Heart right ventricle (tissue), 16 donors: ENCODE data around the gene TK2. TPM values are rescaled to one million over a fixed set of nuclear protein-coding genes. Genes with fewer than 3 reads are reported as not detected.
A peak's percentile ranks its signal among the peaks of the same experiment; 100 is the strongest.

Experiments
- ATAC-seq, 8 donors: fragments of 200-7000 bp; cut with Tn5 transposase; one replicate each; pipeline ENCODE4 v1.9.1; 2020; ENCODE audit warnings: mild to moderate bottlenecking in 8 of 8, moderate library complexity in 8 of 8, moderate number of reproducible peaks in 1 of 8
- DNase-seq, 2 donors: peaks; one replicate each; pipeline ENCODE4 v3.0.0-alpha.2; 2020
- H3K27ac ChIP-seq, 10 donors: fragments of 200-600 bp; sonication (generic) in 2 of 10; one replicate each; pipeline versions ENCODE4 v1.5.0 to v1.8.0; 2020 to 2022; ENCODE audit warnings: mild to moderate bottlenecking in 3 of 10
- H3K27me3 ChIP-seq, 7 donors: fragments of 200-600 bp; one replicate each; pipeline ENCODE4 v1.8.0; 2021 to 2022; ENCODE audit warnings: mild to moderate bottlenecking in 2 of 7
- H3K36me3 ChIP-seq, 9 donors: fragments of 200-600 bp; sonication (generic) in 1 of 9; one replicate each; pipeline versions ENCODE4 v1.5.0 to v1.8.0; 2020 to 2022; ENCODE audit warnings: mild to moderate bottlenecking in 2 of 9
- H3K4me1 ChIP-seq, 9 donors: fragments of 200-600 bp; sonication (generic) in 1 of 9; one replicate each; pipeline versions ENCODE4 v1.5.0 to v1.8.0; 2020 to 2022; ENCODE audit warnings: mild to moderate bottlenecking in 4 of 9
- H3K4me3 ChIP-seq, 10 donors: fragments of 200-600 bp; sonication (generic) in 2 of 10; one replicate each; pipeline versions ENCODE4 v1.5.0 to v1.8.0; 2020 to 2022; ENCODE audit warnings: mild to moderate bottlenecking in 7 of 10, moderate library complexity in 2 of 10
- H3K9me3 ChIP-seq, 11 donors: fragments of 200-600 bp in 10 of 11; sonication (generic) in 2 of 11; one replicate each; pipeline versions ENCODE4 v1.5.0 to v1.8.0; 2013 to 2022; ENCODE audit warnings: mild to moderate bottlenecking in 2 of 11, control low read depth in 1 of 11, moderate library complexity in 1 of 11
- WGBS, 2 donors: extraction: QIAGEN DNeasy Blood & Tissue Kit; methylation state at CpG; one replicate each; pipeline ENCODE4 v1.1.7; 2013; ENCODE audit warnings: inconsistent platforms in 1 of 2; 5-methylcytosine and 5-hydroxymethylcytosine counted together
- intact Hi-C, 10 donors: fragments of 100-400 bp; cut with DNase I; formaldehyde crosslinking; loops; one replicate each; pipeline versions ENCODE4 v1.11.1 to v1.14.2; 2022
- polyA plus RNA-seq, 2 donors: library from polyadenylated mRNA; stranded (reverse); fragments of 200-250 nt; gene quantifications; one replicate each; pipeline ENCODE4 v1.2.3, GENCODE V29; 2013
- total RNA-seq, 10 donors: library from RNA; stranded (reverse); fragmentation: NEBNext Ultra II Directional in 3 of 10; extraction: Animal tissue kit (Norgen Biotek cat#: 25700) in 3 of 10; gene quantifications; one replicate each; pipeline versions ENCODE4 v1.2.1 to v1.2.4, GENCODE V29; 2021 to 2023
- TF ChIP-seq, protein P1 (sequence below), 9 donors: fragments of 200-600 bp; sonication (generic) in 2 of 9; IDR thresholded peaks; one replicate each; pipeline versions ENCODE4 v1.5.0 to v1.8.0; 2021 to 2022; ENCODE audit warnings: antibody characterized with exemption in 9 of 9, mild to moderate bottlenecking in 5 of 9, moderate library complexity in 1 of 9
- donor health status: Arrhythmogenic right ventricular cardiomyopathy.
- donor health status: ischemic (EF 13 %, LVEDD 7.1; RV severe dilation, severe dysfunction).
- donor health status: healthy with polysubstance abuse.
- donor health status: DM: no; HTN: yes; CAD: no.
- donor health status: DM: no; HTN: no; CAD: no.
- donor health status: ischemic (EF 25% LVEDD 6.9; RV normal size, moderate dysfunction).
- donor health status: ischemic (EF 25% LVEDD 5.7; RV mildly dilated, moderate dysfunction).
- donor health status: healthy.
- donor health status: DM: yes; HTN: yes; CAD: no.
- donor health status: Ischemic cardiomyopathy.
- donor health status: ischemic (EF 35%, LVEDD 5.7; RV mildly dilated, moderate dysfunction).
- donor health status: nonischemic (EF 11% LVEDD 7.7; RV severe dilation, severe dysfunction).
- donor health status: DM: yes; HTN: yes; CAD: no.
- donor health status: PGD.
- donor health status: ischemic (EF 29% LVEDD 5.4; RV normal size, mild dysfunction).
- donor health status: nonischemic (EF 23%, LVEDD 6.1; RV moderate dilation, normal function).

The TK2 gene
- total and polyA plus RNA-seq, 12 donors: 8.0 to 26.0 (median 20.6) TPM

DNA sequence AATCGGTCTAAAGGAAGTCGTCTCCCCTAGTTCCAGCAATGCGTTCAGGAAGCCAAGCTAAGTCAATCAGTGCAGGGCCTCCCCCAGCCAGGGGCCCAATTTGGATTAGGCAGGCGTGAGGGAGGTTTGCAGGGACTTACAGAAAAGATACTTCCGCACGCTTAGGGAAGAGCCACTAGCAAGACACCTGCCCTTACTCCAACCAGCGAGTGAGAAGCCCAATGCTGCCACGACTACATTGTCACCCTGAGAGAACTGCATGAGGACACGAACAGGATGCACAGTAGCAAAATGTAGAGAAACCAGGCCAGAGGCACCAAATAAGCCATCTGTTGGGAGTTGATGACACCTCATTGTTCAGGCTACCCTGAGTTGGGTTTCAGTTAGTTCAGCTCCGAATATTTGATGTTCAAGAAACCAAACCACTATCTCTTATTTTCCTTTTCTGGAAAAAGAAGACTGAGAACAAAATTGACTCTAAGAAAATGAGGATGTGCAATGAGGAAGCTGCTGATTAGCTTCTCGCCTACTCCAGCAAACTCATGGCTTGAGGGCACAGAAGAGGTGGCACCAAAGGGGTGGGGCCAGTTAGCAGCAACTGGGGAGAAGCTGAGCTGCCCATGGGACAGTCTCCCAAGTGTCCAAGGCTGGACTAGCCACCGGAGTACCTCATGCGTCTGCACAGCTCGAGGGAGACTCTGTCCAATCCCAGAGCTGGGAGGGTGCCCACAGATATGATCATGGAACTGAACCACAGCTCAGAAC lies 29.3 kb downstream of the TK2 start:
- Histone ChIP-seq H3K9me3 (no peaks in the 10 kb centered on the region), H3K4me1 (peaks cover 21 to 100% (median 86%) of the 10 kb centered on the region in 9 donors), H3K4me3 (no peak overlapping the region), H3K36me3 (peaks cover 0 to 28% (median 4%) of the 10 kb centered on the region in 9 donors), H3K27ac (peak overlapping the region in 9 of 10 donors; percentile 61 to 100 (median 97)), H3K27me3 (no peaks in the 10 kb centered on the region)
- DNase-seq (peak; percentile 47 to 55), ATAC-seq (peak in 1 of 8 donors; percentile 12)
- intact Hi-C loops: loop anchor here in 1 of 10 donors (2.0 kb wide), 1 partner anchor 24 kb away; no protein-coding TSS in a partner anchor
- TF ChIP-seq, protein P1, sequence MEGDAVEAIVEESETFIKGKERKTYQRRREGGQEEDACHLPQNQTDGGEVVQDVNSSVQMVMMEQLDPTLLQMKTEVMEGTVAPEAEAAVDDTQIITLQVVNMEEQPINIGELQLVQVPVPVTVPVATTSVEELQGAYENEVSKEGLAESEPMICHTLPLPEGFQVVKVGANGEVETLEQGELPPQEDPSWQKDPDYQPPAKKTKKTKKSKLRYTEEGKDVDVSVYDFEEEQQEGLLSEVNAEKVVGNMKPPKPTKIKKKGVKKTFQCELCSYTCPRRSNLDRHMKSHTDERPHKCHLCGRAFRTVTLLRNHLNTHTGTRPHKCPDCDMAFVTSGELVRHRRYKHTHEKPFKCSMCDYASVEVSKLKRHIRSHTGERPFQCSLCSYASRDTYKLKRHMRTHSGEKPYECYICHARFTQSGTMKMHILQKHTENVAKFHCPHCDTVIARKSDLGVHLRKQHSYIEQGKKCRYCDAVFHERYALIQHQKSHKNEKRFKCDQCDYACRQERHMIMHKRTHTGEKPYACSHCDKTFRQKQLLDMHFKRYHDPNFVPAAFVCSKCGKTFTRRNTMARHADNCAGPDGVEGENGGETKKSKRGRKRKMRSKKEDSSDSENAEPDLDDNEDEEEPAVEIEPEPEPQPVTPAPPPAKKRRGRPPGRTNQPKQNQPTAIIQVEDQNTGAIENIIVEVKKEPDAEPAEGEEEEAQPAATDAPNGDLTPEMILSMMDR (IDR thresholded peaks at IDR 0.05): no peak
- WGBS, 2 donors: 62 to 73% methylated on average over 14 of the region's 14 CpGs

DNA sequence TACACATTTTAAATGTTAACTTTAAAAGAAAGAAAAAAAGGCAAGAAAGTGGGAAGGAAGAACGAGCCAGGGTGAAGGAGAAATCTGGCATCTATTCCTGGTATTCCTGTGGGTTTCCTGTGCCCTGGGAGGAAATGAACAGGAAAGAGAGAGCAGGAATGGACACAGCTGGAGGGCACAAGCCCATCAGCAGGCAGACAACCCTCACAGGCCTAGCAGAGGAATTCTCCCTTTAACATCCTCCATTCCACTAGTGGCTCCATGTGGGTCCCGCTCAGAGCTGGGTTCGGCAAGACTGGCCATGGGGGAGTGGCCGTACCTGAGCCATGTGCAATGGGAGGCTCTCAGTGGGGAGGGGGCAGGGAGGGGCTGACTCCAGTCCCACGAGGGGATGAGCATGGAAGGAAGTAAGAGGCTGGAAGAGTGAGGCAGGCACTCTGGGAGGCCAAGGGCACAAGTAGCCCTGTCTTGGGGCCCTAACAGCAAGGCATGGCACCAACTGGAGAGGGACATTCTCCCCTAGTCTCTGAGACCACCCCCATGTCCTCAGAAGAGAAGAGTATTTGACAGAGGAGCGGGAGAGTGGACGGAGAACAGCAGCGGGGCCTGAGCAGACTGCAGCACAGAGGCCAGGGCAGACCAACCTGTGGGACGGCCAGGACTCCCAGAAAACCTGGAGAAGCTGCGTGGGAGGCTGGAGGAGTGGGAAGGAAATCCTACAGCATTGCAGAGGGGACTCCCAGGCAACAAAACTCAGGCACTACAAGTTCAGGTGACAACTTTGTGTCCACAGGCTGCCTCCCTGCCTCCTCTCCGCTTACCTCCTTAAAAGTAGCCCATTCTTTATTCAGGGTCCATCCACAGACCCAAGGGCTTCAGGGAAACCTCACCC lies 30.2 kb downstream of the TK2 start:
- Histone ChIP-seq H3K4me3 (no peak overlapping the region), H3K27me3 (no peaks in the 10 kb centered on the region), H3K36me3 (peaks cover 0 to 19% (median 4%) of the 10 kb centered on the region in 9 donors), H3K27ac (peak overlapping the region; percentile 17 to 100 (median 96)), H3K9me3 (no peaks in the 10 kb centered on the region), H3K4me1 (peaks cover 23 to 99% (median 91%) of the 10 kb centered on the region in 9 donors)
- intact Hi-C loops: loop anchor here in 4 of 10 donors (2.0 to 10.0 kb wide), 4 partner anchors 25 to 88 kb away; partner anchors contain the start of genes CKLF (in 3 of the 4), TK2 (in 3 of the 4) and CMTM3 (in 1 of the 4)
- no peak for ATAC-seq
- TF ChIP-seq, protein P1 (IDR thresholded peaks at IDR 0.05): no peak
- 77 to 82% methylated on average over 11 of the region's 11 CpGs for WGBS, 2 donors
- no peak for DNase-seq

DNA sequence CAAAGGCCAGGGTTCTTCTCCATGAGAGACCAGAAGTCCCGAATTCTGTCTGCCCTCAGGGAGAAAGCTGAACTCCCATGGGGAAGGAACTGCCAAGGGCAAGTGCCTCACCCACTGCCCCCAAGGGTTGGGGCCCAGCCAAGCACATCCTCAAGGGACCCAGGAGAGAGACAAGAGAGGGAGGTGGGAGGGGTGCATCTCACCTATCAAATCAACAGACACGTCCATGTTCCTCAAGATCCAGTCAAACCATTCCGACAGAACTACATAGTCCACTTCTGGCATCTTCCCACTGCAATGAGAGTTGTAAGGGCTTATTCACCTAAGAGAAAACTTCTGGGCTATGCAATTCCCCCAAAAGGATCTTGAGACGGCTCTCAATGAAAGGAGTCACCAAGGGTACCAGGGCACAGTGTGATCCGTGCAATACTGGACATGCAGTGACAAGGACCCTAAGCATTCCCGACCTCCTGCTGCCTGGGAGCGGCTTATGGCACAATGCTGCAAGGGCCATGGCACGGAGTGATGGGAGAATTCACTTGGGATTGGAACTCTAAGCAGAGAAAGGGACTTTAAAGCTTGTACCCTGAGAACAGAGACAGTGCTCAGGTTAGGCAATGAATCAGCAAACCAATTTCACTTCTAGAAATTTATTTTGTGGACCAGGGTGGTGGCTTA lies 32.2 kb downstream of the TK2 start:
- H3K4me1 ChIP-seq: peaks cover 19 to 91% (median 75%) of the 10 kb centered on the region in 9 donors
- WGBS, 2 donors: 65 to 71% methylated on average over 8 of the region's 8 CpGs
- intact Hi-C loops: loop anchor here in 6 of 10 donors (2.0 to 10.0 kb wide), 5 partner anchors 31 to 90 kb away; partner anchors contain the start of genes CKLF (in 4 of the 6), TK2 (in 3 of the 6) and CMTM3 (in 1 of the 6)
- TF ChIP-seq, protein P1 (IDR thresholded peaks at IDR 0.05): no peak
- peaks cover 0 to 17% (median 4%) of the 10 kb centered on the region in 9 donors for H3K36me3 ChIP-seq
- no peaks in the 10 kb centered on the region for H3K9me3 ChIP-seq
- ATAC-seq: no peak
- H3K27ac ChIP-seq: peak overlapping the region; percentile 93 to 100 (median 98)
- no peaks in the 10 kb centered on the region for H3K27me3 ChIP-seq
- DNase-seq: no peak
- H3K4me3 ChIP-seq: peak overlapping the region in 7 of 10 donors; percentile 19 to 47 (median 31)
